Nephron (organoid): ENCODE results near the gene RNF220.

Experiments used
- H3K27ac Mint-ChIP-seq, 3 experiments: 2 replicates each; pipeline ENCODE4 v1.8.0; 2020; ENCODE audit warnings: mixed read lengths in 3 of 3, mild to moderate bottlenecking in 2 of 3, moderate library complexity in 1 of 3
- H3K27me3 Mint-ChIP-seq: 2 replicates; pipeline ENCODE4 v1.8.0; 2021; ENCODE audit warnings: low read depth, mild to moderate bottlenecking, moderate library complexity, mixed read lengths
- H3K36me3 Mint-ChIP-seq: 2 replicates; pipeline ENCODE4 v1.8.0; 2020; ENCODE audit warnings: low read depth, mixed read lengths
- H3K4me1 Mint-ChIP-seq: 2 replicates; pipeline ENCODE4 v1.8.0; 2020; ENCODE audit warnings: mixed read lengths
- H3K4me3 Mint-ChIP-seq, 3 experiments: 2 replicates each; pipeline ENCODE4 v1.8.0; 2020; ENCODE audit warnings: mild to moderate bottlenecking in 3 of 3, mixed read lengths in 3 of 3, moderate library complexity in 2 of 3
- H3K9me3 Mint-ChIP-seq: 2 replicates; pipeline ENCODE4 v1.8.0; 2020; ENCODE audit warnings: mixed read lengths
- CTCF ChIP-seq, 3 experiments: fragments of 200-600 bp; sonication (generic); IDR thresholded peaks; one replicate each; pipeline ENCODE4 v1.5.0; 2021; ENCODE audit warnings: antibody characterized with exemption in 3 of 3; ENCODE audit not compliant: unreplicated experiment in 3 of 3

The RNF220 gene

GRCh38 chr1:44624268-44624901 is 219.3 kb downstream of the RNF220 start:
- no peak for TF ChIP-seq CTCF (IDR thresholded peaks at IDR 0.05; ENCODE audit: unreplicated experiment in 3 of 3)
- peaks cover 53% of the 10 kb centered on the region for H3K27me3 Mint-ChIP-seq
- peaks cover 23% of the 10 kb centered on the region for H3K4me1 Mint-ChIP-seq
- H3K9me3 Mint-ChIP-seq: no peaks in the 10 kb centered on the region
- H3K4me3 Mint-ChIP-seq: no peak overlapping the region
- H3K27ac Mint-ChIP-seq: no peak overlapping the region
- H3K36me3 Mint-ChIP-seq: no peaks in the 10 kb centered on the region

GRCh38 chr1:44625348-44625747 is 220.3 kb downstream of the RNF220 start:
- TF ChIP-seq CTCF (IDR thresholded peaks at IDR 0.05; ENCODE audit: unreplicated experiment in 3 of 3): no peak
- no peak overlapping the region for H3K27ac Mint-ChIP-seq
- H3K4me1 Mint-ChIP-seq: peaks cover 15% of the 10 kb centered on the region

GRCh38 chr1:44628962-44629756 is 224.1 kb downstream of the RNF220 start:
- no peak for TF ChIP-seq CTCF (IDR thresholded peaks at IDR 0.05; ENCODE audit: unreplicated experiment in 3 of 3)
- Mint-ChIP-seq H3K4me3 (peak overlapping the region in 2 of 3 experiments; percentile 18 to 69), H3K27ac (no peak overlapping the region), H3K4me1 (peaks cover 35% of the 10 kb centered on the region), H3K9me3 (no peaks in the 10 kb centered on the region), H3K36me3 (peaks cover 12% of the 10 kb centered on the region), H3K27me3 (peaks cover 16% of the 10 kb centered on the region)

More at GRCh38 chr1:44625348-44625747, 220.3 kb downstream of the RNF220 start:
- no peak overlapping the region for H3K4me3 Mint-ChIP-seq
- H3K9me3 Mint-ChIP-seq: no peaks in the 10 kb centered on the region
- no peaks in the 10 kb centered on the region for H3K36me3 Mint-ChIP-seq
- H3K27me3 Mint-ChIP-seq: peaks cover 47% of the 10 kb centered on the region

- Mint-ChIP-seq H3K4me3 (peak overlapping the region; percentile 73 to 93 (median 86)), H3K9me3 (no peaks in the 10 kb centered on the region), H3K36me3 (peaks cover 21% of the 10 kb centered on the region), H3K27me3 (peaks cover 8% of the 10 kb centered on the region), H3K27ac (peak overlapping the region; percentile 81 to 93 (median 91)), H3K4me1 (peaks cover 37% of the 10 kb centered on the region)
- no peak for TF ChIP-seq CTCF (IDR thresholded peaks at IDR 0.05; ENCODE audit: unreplicated experiment in 3 of 3)
Observed at GRCh38 chr1:44630116-44630515, 225.1 kb downstream of the RNF220 start.

- peak overlapping the region; percentile 81 to 93 (median 91) for H3K27ac Mint-ChIP-seq
- TF ChIP-seq CTCF (IDR thresholded peaks at IDR 0.05; ENCODE audit: unreplicated experiment in 3 of 3): no peak
- peaks cover 33% of the 10 kb centered on the region for H3K36me3 Mint-ChIP-seq
- H3K9me3 Mint-ChIP-seq: no peaks in the 10 kb centered on the region
- peak overlapping the region; percentile 73 to 93 (median 86) for H3K4me3 Mint-ChIP-seq
- peaks cover 47% of the 10 kb centered on the region for H3K4me1 Mint-ChIP-seq
- peaks cover 2% of the 10 kb centered on the region for H3K27me3 Mint-ChIP-seq
Observed at GRCh38 chr1:44631333-44631646, 226.2 kb downstream of the RNF220 start.
